HCT116 (cell line): ENCODE measurements around the gene CRB1. TPM values are rescaled to one million over a fixed set of nuclear protein-coding genes. Genes with fewer than 3 reads are reported as not detected.

Experiments used
- ATAC-seq: fragments of 200-7000 bp; cut with Tn5 transposase; 2 replicates; pipeline ENCODE4 v1.9.1; 2020; ENCODE audit warnings: mild to moderate bottlenecking, moderate library complexity
- BruUV-seq: library from RNA; stranded (reverse); fragments of 400-500 nt; replicated peaks from 2 replicates; lab custom pipeline; 2021; lab: Mats Ljungman, UMichigan
- CTCF ChIA-PET: fragments of 300-600 bp; sonication (Branson Sonifier 250); formaldehyde crosslinking; loops from one replicate; lab custom pipeline; 2021; ENCODE audit warnings: antibody characterized with exemption; lab: Charles Lee
- POLR2A ChIA-PET: fragments of 300-600, 350-600 bp; sonication (Branson Sonifier 250); formaldehyde crosslinking; loops from one replicate; lab custom pipeline; 2021; ENCODE audit warnings: antibody characterized with exemption; lab: Charles Lee
- RAD21 ChIA-PET, 2 experiments: fragments of 300-600 bp; sonication (Branson Sonifier 250); formaldehyde crosslinking; loops; one replicate each; lab custom pipeline; 2023; ENCODE audit warnings: low total read pairs in 2 of 2; ENCODE audit not compliant: uncharacterized antibody in 2 of 2, unreplicated experiment in 2 of 2, low non-redundant PET in 1 of 2; lab: Charles Lee
- DNase-seq: peaks from one replicate; pipeline ENCODE4 v3.0.0-alpha.2; 2010; ENCODE audit warnings: low read depth, low spot score
- H2AFZ ChIP-seq: fragments of 200-600 bp; shearing (Covaris generic), sonication (generic); 2 replicates; pipeline ENCODE4 v1.6.1; 2017; ENCODE audit warnings: low read depth, mixed run types, mixed read lengths, antibody characterized with exemption, low read length; ENCODE audit not compliant: poor library complexity, severe bottlenecking
- H3K27ac ChIP-seq: 2 replicates; pipeline ENCODE4 v1.5.1; 2012; ENCODE audit warnings: low read depth, low read length
- H3K27me3 ChIP-seq: fragments of 200-600 bp; sonication (generic); 2 replicates; pipeline ENCODE4 v1.6.1; 2016; ENCODE audit warnings: mixed run types, low read length, mixed read lengths; ENCODE audit not compliant: insufficient read depth
- H3K36me3 ChIP-seq, 2 experiments: fragments of 200-500 bp in 1 of 2; fragments of 200-600 bp in 1 of 2; sonication (Bioruptor generic) in 1 of 2; sonication (generic) in 1 of 2; 2 replicates each; pipeline versions ENCODE4 v1.5.1 to v1.6.1; 2014 to 2016; ENCODE audit warnings: low read length in 2 of 2, inconsistent platforms in 1 of 2, mixed read lengths in 1 of 2, mixed run types in 1 of 2; ENCODE audit not compliant: insufficient read depth in 2 of 2, control insufficient read depth in 1 of 2
- H3K4me1 ChIP-seq, 2 experiments: fragments of 200-600 bp in 1 of 2; sonication (generic) in 1 of 2; 2 replicates each; pipeline versions ENCODE4 v1.5.1 to v1.6.1; 2012 to 2017; ENCODE audit warnings: low read length in 2 of 2, inconsistent platforms in 1 of 2, mild to moderate bottlenecking in 1 of 2, mixed read lengths in 1 of 2, mixed run types in 1 of 2, moderate library complexity in 1 of 2; ENCODE audit not compliant: insufficient read depth in 2 of 2, control insufficient read depth in 1 of 2
- H3K4me2 ChIP-seq: fragments of 200-600 bp; sonication (generic); 2 replicates; pipeline ENCODE4 v1.6.1; 2017; ENCODE audit warnings: mixed run types, low read length, mixed read lengths
- H3K4me3 ChIP-seq, 2 experiments: fragments of 200-600 bp in 1 of 2; sonication (generic) in 1 of 2; replicated peaks in 1 of 2; 2 replicates each; pipeline ENCODE4 v1.5.1; 2011 to 2016; ENCODE audit warnings: low read length in 2 of 2, control low read depth in 1 of 2, low read depth in 1 of 2, mild to moderate bottlenecking in 1 of 2, mixed read lengths in 1 of 2, mixed run types in 1 of 2
- H3K79me2 ChIP-seq: fragments of 200-600 bp; sonication (generic); 2 replicates; pipeline ENCODE4 v1.6.1; 2017; ENCODE audit warnings: mild to moderate bottlenecking, mixed run types, low read length, moderate library complexity, mixed read lengths; ENCODE audit not compliant: insufficient read depth
- H3K9ac ChIP-seq: fragments of 200-600 bp; sonication (generic); 2 replicates; pipeline ENCODE4 v1.6.1; 2016; ENCODE audit warnings: low read length, mixed read lengths
- H3K9me2 ChIP-seq: fragments of 200-600 bp; sonication (generic), shearing (Covaris generic); 2 replicates; pipeline ENCODE4 v1.6.1; 2017; ENCODE audit warnings: mixed run types, mild to moderate bottlenecking, moderate library complexity; ENCODE audit not compliant: insufficient read depth
- H3K9me3 ChIP-seq, 2 experiments: fragments of 200-500 bp in 1 of 2; fragments of 200-600 bp in 1 of 2; sonication (Bioruptor generic) in 1 of 2; sonication (generic) in 1 of 2; 2 replicates each; pipeline ENCODE4 v1.6.1; 2014 to 2017; ENCODE audit warnings: low read length in 2 of 2, mixed read lengths in 2 of 2, inconsistent platforms in 1 of 2, low read depth in 1 of 2, mild to moderate bottlenecking in 1 of 2, mixed run types in 1 of 2, moderate library complexity in 1 of 2; ENCODE audit not compliant: control insufficient read depth in 1 of 2, insufficient read depth in 1 of 2
- H4K20me1 ChIP-seq: fragments of 200-600 bp; sonication (generic), shearing (Covaris generic); 2 replicates; pipeline ENCODE4 v1.6.1; 2017; ENCODE audit warnings: mixed run types, mild to moderate bottlenecking, moderate library complexity; ENCODE audit not compliant: insufficient read depth
- CBX3 ChIP-seq: IDR thresholded peaks from 2 replicates; pipeline ENCODE4 v1.6.1; 2012; ENCODE audit warnings: low read depth
- CTCF ChIP-seq, 3 experiments: fragments of 200-600 bp in 1 of 3; sonication (generic) in 1 of 3; IDR thresholded peaks in 2 of 3; conservative IDR thresholded peaks in 1 of 3; 2 replicates each; pipeline ENCODE4 v1.5.1; 2012 to 2017; ENCODE audit warnings: low read depth in 2 of 3, low read length in 2 of 3, antibody characterized with exemption in 1 of 3, borderline replicate concordance in 1 of 3, control low read depth in 1 of 3, mild to moderate bottlenecking in 1 of 3, mixed read lengths in 1 of 3, mixed run types in 1 of 3, moderate library complexity in 1 of 3; ENCODE audit not compliant: insufficient read depth in 1 of 3
- EGR1 ChIP-seq: IDR thresholded peaks from 2 replicates; pipeline ENCODE4 v1.6.1; 2012; ENCODE audit warnings: low read depth
- ELF1 ChIP-seq: IDR thresholded peaks from 2 replicates; pipeline ENCODE4 v1.6.1; 2012; ENCODE audit warnings: low read depth, borderline replicate concordance
- EZH2 ChIP-seq: fragments of 200-600 bp; sonication (generic); IDR thresholded peaks from 2 replicates; pipeline ENCODE4 v1.6.1; 2017; ENCODE audit warnings: antibody characterized with exemption, mixed run types
- EZH2phosphoT487 ChIP-seq: fragments of 200-600 bp; IDR thresholded peaks from 2 replicates; pipeline ENCODE4 v1.6.1; 2018; ENCODE audit warnings: antibody characterized with exemption, borderline replicate concordance
- MAX ChIP-seq: IDR thresholded peaks from 2 replicates; pipeline ENCODE4 v1.6.1; 2012
- POLR2A ChIP-seq: IDR thresholded peaks from 2 replicates; pipeline ENCODE4 v1.7.0; 2011; ENCODE audit warnings: borderline replicate concordance; ENCODE audit not compliant: insufficient read depth, insufficient read length; ENCODE audit errors: extremely low read depth
- POLR2AphosphoS5 ChIP-seq: IDR thresholded peaks from 2 replicates; pipeline ENCODE4 v1.6.1; 2011; ENCODE audit warnings: mild to moderate bottlenecking, low read depth, low read length, moderate library complexity
- REST ChIP-seq: IDR thresholded peaks from 2 replicates; pipeline ENCODE4 v1.6.1; 2012; ENCODE audit warnings: low read depth
- SRF ChIP-seq: IDR thresholded peaks from 2 replicates; pipeline ENCODE4 v1.6.1; 2012; ENCODE audit warnings: low read depth
- YY1 ChIP-seq: IDR thresholded peaks from 2 replicates; pipeline ENCODE4 v1.6.1; 2011; ENCODE audit warnings: low read length, low read depth, moderate library complexity, mild to moderate bottlenecking; ENCODE audit not compliant: insufficient replicate concordance; ENCODE audit errors: extremely low read depth
- ZFX ChIP-seq: fragments of 450-650 bp; IDR thresholded peaks from 2 replicates; pipeline ENCODE4 v1.6.1; 2017
- intact Hi-C: fragments of 100-400 bp; cut with micrococcal nuclease; formaldehyde crosslinking; loops from 2 replicates; pipeline ENCODE4 v1.10.0; 2022
- total RNA-seq: library from RNA; stranded (reverse); gene quantifications from one replicate; pipeline ENCODE4 v1.2.1, GENCODE V29; 2021; ENCODE audit not compliant: unreplicated experiment

CRB1 gene
- total RNA-seq, 1 experiment from 2014 or later = 0.07 TPM

GRCh38 chr1:197439708-197440280 lies 171.7 kb downstream of the CRB1 start:
- ChIA-PET RAD21 (no interaction called here), CTCF (no interaction called here)
- Histone ChIP-seq H3K36me3 (no peaks in the 10 kb centered on the region), H4K20me1 (no peaks in the 10 kb centered on the region), H3K27me3 (no peaks in the 10 kb centered on the region), H3K9me3 (no peaks in the 10 kb centered on the region), H3K4me2 (no peak overlapping the region)
- BruUV-seq = no TSS peak
- intact Hi-C loops = no loop called here
- ATAC-seq = no peak
- TF ChIP-seq SRF (no peak), EGR1 (no peak), EZH2 (no peak), EZH2phosphoT487 (no peak), POLR2A (no peak)
- TF ChIP-seq, all 23 proteins: peak for 0
- Histone ChIP-seq H2AFZ (no peak overlapping the region), H3K9me2 (no peaks in the 10 kb centered on the region), H3K27ac (no peak overlapping the region), H3K4me1 (no peaks in the 10 kb centered on the region), H3K79me2 (no peaks in the 10 kb centered on the region), H3K4me3 (no peak overlapping the region), H3K9ac (no peak overlapping the region)
- POLR2A ChIA-PET = no interaction called here
- DNase-seq = no peak

- ATAC-seq (no peak), DNase-seq (no peak)
- no peak overlapping the region for H3K4me2 ChIP-seq
- H3K27me3 ChIP-seq = no peaks in the 10 kb centered on the region
- H3K4me1 ChIP-seq = no peaks in the 10 kb centered on the region
- H2AFZ ChIP-seq = no peak overlapping the region
- no TSS peak for BruUV-seq
- H3K9me3 ChIP-seq = no peaks in the 10 kb centered on the region
- CTCF ChIA-PET = no interaction called here
- H3K79me2 ChIP-seq = no peaks in the 10 kb centered on the region
- H3K9ac ChIP-seq = no peak overlapping the region
- no peaks in the 10 kb centered on the region for H3K36me3 ChIP-seq
- no peak overlapping the region for H3K4me3 ChIP-seq
- POLR2A ChIA-PET = no interaction called here
- H3K27ac ChIP-seq = no peak overlapping the region
- H3K9me2 ChIP-seq = no peaks in the 10 kb centered on the region
- TF ChIP-seq ELF1 = no peak
- no peak for TF ChIP-seq POLR2A
- no peak for TF ChIP-seq POLR2AphosphoS5
- no peak for TF ChIP-seq YY1
- TF ChIP-seq ZFX = no peak
- TF ChIP-seq CTCF (IDR thresholded peaks at IDR 0.05 in 2 of 3, conservative IDR thresholded peaks at IDR 0.05 in 1 of 3; ENCODE audit: borderline replicate concordance in 1 of 3, insufficient read depth in 1 of 3, low read depth in 2 of 3, low read length in 2 of 3) = no peak
- no peak for TF ChIP-seq CBX3
- no peak for TF ChIP-seq REST
- no peak for TF ChIP-seq MAX
- intact Hi-C loops = no loop called here
- RAD21 ChIA-PET = no interaction called here
- no peaks in the 10 kb centered on the region for H4K20me1 ChIP-seq
Measured at GRCh38 chr1:197440715-197441114, 172.7 kb downstream of the CRB1 start.
